Activated CD4-positive, alpha-beta T cell treated with anti-CD3 and anti-CD28 coated beads for 1 hour (primary cell): ENCODE results near the gene TALDO1.
A peak's percentile ranks its signal among the peaks of the same experiment; 100 is the strongest.
"Not testable (repeated sequence)": the region's sequence is repeated elsewhere in the genome, so short reads cannot be mapped to it uniquely, and the experiment has no call there.

Source experiments
- DNase-seq: peaks from one replicate; pipeline ENCODE4 v3.0.0-alpha.2; 2020

TALDO1 gene

DNA sequence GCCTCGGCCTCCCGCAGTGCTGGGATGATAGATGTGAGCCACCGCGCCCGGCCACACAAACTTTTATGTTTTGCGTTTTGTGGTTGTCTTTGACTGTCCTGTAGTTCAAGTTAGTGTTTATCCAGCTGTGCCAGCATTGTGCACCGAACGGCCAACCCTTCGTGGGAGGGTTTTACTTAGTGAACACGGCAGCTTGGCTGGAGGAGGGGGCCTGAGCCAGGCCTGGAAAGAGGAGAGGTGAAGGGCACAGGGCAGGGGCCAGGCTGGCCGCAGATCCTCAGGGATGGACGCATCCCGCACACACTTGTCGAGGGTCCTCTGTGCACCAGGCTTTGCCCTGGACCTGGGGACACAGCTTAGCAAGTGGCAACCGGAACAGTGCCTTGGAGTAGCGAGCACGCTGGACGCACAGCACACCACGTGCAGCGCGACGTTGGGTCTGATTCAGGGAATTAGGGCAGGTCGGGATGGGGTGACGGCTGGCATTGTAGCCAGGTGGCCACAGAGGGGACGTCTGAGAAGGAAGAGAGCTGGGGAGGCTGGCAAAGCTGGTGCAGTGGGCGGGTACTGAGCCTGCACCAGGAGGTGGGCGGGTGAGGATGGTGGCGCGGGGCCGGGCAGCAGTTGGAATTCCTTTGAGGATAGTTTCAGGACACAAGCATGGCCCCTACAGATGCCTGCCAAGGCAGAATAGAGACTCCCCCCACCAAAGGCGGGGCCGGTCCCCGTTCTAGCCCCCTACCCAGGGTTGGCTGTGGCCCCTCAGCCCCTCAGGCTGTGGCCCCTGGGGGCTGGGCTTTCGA lies 27.8 kb upstream of the TALDO1 start:
- DNase-seq, result no peak

- DNase-seq, result no peak
Observed at GRCh38 chr11:720017-720641, 27.1 kb upstream of the TALDO1 start.

- DNase-seq, result no peak
Observed at GRCh38 chr11:720642-721246, 26.5 kb upstream of the TALDO1 start.

DNA sequence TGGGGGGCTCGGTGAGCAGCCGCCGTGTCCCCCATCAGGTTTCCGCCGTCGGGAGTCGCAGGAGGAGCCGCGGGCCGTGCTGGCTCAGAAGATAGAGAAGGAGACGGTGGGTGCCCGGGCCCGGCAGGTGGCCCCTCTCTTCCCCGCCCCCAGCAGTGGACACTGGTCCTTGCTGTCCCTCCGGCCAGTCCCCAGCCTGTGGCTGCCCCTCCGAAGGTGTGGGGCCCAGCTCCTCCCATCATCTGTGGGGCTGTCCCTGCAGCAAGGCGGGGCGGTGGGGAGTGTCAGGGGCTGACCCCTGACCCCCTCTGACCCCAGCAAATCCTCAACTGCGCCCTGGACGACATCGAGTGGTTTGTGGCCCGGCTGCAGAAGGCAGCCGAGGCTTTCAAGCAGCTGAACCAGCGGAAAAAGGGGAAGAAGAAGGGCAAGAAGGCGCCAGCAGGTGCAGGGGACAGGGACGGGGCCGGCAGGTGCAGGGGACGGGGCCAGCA lies 26.0 kb upstream of the TALDO1 start:
- no peak for DNase-seq

DNA sequence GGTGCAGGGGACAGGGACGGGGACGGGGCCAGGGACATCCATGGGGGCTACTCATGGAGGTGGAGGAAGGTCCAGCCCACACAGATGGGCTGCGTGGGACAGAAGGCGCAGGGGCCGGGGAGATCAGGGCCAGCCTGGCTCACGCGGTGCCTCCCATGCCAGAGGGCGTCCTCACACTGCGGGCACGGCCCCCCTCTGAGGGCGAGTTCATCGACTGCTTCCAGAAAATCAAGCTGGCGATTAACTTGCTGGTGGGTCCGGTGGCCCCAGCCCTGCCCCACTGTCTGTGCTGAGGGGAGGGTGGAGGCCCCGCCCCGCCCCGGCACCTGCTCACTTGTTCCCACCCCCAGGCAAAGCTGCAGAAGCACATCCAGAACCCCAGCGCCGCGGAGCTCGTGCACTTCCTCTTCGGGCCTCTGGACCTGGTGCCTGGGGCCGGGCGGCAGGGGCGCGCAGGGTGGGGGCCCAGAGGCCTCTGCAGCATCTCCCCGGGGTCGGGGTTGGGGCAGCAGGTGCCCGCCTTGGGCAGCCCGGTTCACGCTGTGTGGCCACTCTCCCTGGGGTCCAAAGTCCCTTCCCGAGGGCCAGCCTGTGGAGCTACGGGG lies 25.4 kb upstream of the TALDO1 start:
- no peak for DNase-seq

DNA sequence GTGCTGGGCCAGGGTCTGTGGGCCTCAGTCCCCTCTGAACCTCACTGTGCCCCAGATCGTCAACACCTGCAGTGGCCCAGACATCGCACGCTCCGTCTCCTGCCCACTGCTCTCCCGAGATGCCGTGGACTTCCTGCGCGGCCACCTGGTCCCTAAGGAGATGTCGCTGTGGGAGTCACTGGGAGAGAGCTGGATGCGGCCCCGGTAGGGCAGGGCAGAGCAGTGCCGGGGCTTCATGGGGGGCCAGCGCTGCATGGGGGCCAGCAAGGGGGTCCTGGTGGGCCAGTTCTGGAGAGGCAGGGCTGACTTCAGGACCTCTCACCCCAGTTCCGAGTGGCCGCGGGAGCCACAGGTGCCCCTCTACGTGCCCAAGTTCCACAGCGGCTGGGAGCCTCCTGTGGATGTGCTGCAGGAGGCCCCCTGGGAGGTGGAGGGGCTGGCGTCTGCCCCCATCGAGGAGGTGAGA lies 24.9 kb upstream of the TALDO1 start:
- no peak for DNase-seq

- DNase-seq, result no peak
Observed at GRCh38 chr11:723120-723883, 24.0 kb upstream of the TALDO1 start.

- DNase-seq, result no peak
Observed at GRCh38 chr11:724049-724777, 23.1 kb upstream of the TALDO1 start.

- DNase-seq, result no peak
Observed at GRCh38 chr11:724778-725386, 22.4 kb upstream of the TALDO1 start.

DNA sequence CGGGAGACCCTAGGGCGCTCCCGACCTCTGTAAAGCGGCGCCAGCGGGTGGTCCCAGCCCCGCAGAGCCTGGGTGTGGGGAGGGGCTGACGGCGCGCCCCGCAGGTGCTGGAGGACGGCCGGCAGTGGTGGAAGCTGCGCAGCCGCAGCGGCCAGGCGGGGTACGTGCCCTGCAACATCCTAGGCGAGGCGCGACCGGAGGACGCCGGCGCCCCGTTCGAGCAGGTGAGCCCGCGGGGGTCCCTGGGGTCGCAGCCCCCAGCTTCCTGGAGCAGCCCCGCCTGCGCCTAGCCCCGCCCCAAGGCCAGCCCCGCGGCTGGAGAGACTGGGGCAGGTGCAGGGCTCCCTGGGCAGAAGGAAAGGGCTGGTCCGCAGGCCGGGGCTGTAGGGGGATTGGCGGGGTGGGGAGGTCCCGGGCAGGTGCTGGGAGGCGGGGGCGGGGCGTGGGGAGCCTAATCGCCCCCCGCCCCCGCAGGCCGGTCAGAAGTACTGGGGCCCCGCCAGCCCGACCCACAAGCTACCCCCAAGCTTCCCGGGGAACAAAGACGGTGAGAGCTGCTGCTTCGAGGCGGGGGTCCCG lies 21.6 kb upstream of the TALDO1 start:
- no peak for DNase-seq

DNA sequence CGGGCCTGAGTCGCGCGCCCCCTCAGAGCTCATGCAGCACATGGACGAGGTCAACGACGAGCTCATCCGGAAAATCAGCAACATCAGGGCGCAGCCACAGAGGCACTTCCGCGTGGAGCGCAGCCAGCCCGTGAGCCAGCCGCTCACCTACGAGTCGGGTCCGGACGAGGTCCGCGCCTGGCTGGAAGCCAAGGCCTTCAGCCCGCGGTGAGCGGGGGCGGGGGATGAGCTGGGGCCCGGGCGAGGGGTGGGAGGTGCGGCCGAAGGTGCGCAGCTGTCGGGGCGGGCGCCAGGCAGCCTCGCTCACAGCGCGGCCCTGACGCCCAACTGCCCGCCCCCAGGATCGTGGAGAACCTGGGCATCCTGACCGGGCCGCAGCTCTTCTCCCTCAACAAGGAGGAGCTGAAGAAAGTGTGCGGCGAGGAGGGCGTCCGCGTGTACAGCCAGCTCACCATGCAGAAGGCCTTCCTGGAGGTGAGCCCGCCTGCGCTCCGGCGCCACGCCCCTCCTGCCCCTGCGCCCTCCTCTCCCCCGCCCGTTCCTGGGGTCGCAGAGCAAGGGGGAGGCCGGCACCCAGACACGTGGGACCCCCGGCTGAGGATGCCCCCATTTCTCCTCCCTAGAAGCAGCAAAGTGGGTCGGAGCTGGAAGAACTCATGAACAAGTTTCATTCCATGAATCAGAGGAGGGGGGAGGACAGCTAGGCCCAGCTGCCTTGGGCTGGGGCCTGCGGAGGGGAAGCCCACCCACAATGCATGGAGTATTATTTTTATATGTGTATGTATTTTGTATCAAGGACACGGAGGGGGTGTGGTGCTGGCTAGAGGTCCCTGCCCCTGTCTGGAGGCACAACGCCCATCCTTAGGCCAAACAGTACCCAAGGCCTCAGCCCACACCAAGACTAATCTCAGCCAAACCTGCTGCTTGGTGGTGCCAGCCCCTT lies 20.7 kb upstream of the TALDO1 start:
- DNase-seq, result peak; percentile 38

- no peak for DNase-seq
Observed at GRCh38 chr11:727281-727701, 20.0 kb upstream of the TALDO1 start.

DNA sequence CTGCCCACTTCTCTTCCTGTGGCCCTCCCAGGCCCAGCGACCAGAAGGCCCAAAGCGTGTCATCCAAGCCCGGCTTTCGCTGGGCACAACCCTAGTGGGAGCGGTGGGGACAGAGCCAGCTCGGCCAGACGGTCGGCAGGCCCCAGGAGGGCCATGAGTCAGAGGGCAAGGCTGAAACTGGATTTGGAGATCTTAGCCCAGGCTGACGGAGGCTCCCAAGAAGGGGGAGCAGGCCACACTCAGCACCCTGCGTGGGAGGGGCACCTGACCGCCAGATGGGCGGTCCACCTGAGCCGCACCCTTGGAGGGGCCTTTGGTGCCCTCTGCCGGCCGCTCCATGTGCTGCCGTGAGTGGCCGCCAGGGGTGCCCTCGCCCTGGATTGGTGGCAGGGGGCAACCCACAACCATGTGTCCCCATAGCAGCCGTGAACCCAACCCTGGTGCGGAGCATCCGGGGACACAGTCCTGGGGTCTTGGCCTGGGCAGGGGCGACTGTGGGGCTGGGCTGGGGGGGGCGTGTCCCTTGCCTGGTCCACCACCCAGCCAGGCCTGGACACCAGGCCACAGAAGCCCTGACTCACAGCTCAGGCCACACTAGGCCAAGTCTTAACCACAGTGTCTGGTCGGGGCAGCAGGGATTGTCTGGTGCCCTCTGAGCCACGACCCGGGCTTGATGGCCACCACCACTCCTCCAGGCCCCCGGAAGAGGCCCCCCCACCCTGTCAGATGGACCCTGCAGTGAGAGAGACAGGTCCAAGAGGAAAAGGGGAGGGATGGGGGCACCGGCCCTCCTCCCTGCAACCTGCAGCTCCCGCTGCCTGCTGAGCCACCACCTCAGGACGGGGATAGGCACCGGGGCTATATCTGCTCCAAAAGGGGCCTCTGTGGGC lies 19.2 kb upstream of the TALDO1 start:
- peak; percentile 67 for DNase-seq

DNA sequence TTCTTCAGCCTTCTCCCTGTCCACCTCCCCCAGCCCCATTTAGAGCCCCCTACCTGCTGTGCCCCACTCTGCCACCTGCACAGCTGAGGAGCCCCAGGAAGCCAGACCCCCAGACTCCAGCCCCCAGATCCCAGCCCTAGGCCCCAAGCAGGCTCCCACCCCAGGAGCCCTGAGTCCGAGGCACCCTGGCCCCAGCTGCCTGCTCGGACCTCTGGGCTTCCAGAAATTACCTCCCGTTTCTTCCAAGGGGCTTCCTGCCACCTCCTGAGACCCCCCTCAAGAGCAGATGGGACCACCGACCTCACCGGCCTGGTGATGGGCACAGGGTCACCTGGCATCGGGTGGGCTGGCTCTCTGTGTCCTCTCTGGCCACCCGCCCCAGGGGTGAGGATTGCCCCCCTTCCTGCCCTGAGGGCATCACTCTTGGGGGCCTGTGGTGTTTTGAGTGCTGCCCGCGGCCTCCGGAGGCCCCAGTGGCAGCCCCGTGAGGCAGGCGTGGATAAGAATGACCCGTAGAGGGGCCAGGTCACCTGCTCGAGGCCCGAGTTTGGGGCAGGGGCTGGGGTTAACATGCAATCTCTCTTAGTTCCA lies 18.3 kb upstream of the TALDO1 start:
- no peak for DNase-seq

DNA sequence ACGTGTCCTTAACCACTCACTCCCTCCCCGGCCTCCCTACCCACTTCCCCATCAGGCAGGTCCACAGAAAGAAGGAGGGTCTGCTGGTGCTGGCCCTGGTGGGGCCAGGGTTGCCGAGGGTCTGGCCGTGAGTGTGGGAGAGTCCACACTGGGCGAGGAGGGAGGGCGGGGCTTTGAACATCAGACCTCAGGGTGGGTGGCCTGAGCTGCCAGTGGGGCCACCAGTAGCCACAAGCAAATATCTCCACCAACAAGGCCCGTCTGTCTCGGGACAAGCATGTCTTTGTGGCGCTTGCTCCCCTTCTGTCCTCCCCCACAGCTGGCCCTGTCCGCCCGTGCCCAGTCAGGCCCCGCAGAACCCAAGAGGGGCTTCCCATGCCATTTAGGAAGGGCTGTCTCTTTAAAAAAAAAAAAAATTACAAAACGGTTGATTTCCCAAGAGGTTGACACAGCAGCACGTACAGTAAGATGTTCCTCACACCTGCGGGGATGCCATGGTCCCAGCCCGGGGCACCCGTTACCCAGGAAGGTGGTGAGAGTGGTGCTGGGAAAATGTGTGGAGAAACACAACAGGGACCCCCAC lies 17.7 kb upstream of the TALDO1 start:
- no peak for DNase-seq

GRCh38 chr11:733072-733471 lies 14.2 kb upstream of the TALDO1 start:
- no peak for DNase-seq

DNA sequence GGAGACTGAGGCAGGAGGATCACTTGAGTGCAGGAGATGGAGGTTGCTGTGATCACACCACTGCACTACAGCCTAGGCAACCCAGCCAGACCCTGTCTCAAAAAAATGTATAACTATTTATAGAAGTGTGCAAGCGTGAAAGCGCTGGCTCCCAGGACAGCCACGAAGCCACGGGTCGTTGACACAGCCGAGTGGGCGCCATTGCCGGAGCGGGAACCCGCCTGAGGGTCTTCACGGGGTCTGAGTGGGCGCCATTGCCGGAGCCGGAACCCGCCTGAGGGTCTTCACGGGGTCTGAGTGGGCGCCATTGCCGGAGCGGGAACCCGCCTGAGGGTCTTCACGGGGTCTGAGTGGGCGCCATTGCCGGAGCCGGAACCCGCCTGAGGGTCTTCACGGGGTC lies 12.7 kb upstream of the TALDO1 start:
- not testable (repeated sequence) for DNase-seq

DNA sequence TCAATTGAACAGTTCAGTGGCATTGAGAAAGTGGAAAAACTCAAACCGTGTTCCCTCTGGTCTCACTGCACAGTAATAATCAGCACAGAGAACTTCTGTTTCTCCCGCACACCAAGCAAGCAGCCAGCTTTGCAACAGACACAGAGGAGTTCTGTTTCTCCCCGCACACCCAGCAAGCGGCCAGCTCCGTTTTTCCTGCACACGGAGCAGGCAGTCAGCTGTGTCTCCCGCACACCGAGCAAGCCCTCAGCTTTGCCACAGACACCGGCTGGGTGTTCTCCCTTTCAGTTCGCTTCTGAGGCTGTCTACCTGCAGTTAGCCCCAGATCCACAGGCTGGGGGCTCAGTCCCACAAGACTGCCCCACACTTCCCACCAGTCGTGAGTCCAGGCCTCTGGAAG lies 9.9 kb upstream of the TALDO1 start:
- no peak for DNase-seq
